Body of pancreas (tissue), 4 donors: ENCODE data around the gene ATP1A2. TPM values are rescaled to one million over a fixed set of nuclear protein-coding genes. Genes with fewer than 3 reads are reported as not detected.
A peak's percentile ranks its signal among the peaks of the same experiment; 100 is the strongest.

ENCODE experiments used
- ATAC-seq: fragments of 150-250 bp; one replicate; pipeline ENCODE4 v1.9.1; 2016
- DNase-seq, 4 donors: peaks; one replicate each; pipeline ENCODE4 v3.0.0-alpha.2; 2019
- H3K27ac ChIP-seq, 4 donors: fragments of 200-600 bp; sonication (generic); 1 replicate in 3 of 4; 2 replicates in 1 of 4; pipeline versions ENCODE4 v1.5.1 to v1.6.1; 2016 to 2019; ENCODE audit warnings: mild to moderate bottlenecking in 1 of 4, mixed read lengths in 1 of 4, moderate library complexity in 1 of 4
- H3K27me3 ChIP-seq, 2 donors: fragments of 200-600 bp; sonication (generic); one replicate each; pipeline ENCODE4 v1.6.0; 2016; ENCODE audit warnings: mild to moderate bottlenecking in 1 of 2
- H3K36me3 ChIP-seq, 2 donors: fragments of 200-600 bp; sonication (generic); replicated peaks in 1 of 2; 2 replicates each; pipeline ENCODE4 v1.5.1; 2016; ENCODE audit warnings: low read depth in 2 of 2; ENCODE audit not compliant: insufficient read depth in 1 of 2
- H3K4me1 ChIP-seq: fragments of 200-600 bp; sonication (generic); one replicate; pipeline ENCODE4 v1.6.0; 2016
- H3K4me3 ChIP-seq, 2 donors: fragments of 200-600 bp; sonication (generic); 1 replicate in 1 of 2; 2 replicates in 1 of 2; pipeline ENCODE4 v1.5.1; 2016 to 2019
- H3K9me3 ChIP-seq, 3 donors: fragments of 200-600 bp; sonication (generic); 1 replicate in 2 of 3; 2 replicates in 1 of 3; pipeline ENCODE4 v1.5.1; 2016
- CTCF ChIP-seq, 7 experiments: fragments of 450-650 bp in 4 of 7; fragments of 200-600 bp in 3 of 7; sonication (generic) in 3 of 7; IDR thresholded peaks; one replicate each; pipeline ENCODE4 v1.5.1; 2016 to 2019; ENCODE audit warnings: antibody characterized with exemption in 7 of 7
- POLR2A ChIP-seq, 3 donors: fragments of 450-650 bp; IDR thresholded peaks; one replicate each; pipeline ENCODE4 v1.6.1; 2016; ENCODE audit warnings: antibody characterized with exemption in 3 of 3, mild to moderate bottlenecking in 2 of 3
- WGBS, 2 donors: methylation state at CpG; one replicate each; pipeline ENCODE4 v1.1.5; 2017; 5-methylcytosine and 5-hydroxymethylcytosine counted together
- intact Hi-C: fragments of 100-400 bp; cut with DNase I; formaldehyde crosslinking; loops from one replicate; pipeline ENCODE4 v1.15.1; 2023
- total RNA-seq, 2 donors: library from RNA; depleted of rRNA; stranded (reverse); fragments of >200 nt; gene quantifications; one replicate each; pipeline ENCODE4 v1.1.0, GENCODE V29; 2016

ATP1A2 gene
- total RNA-seq, 2 donors from 2014 or later: 1.6 to 41.2 TPM

GRCh38 chr1:160070243-160071163 lies 45.1 kb upstream of the ATP1A2 start:
- TF ChIP-seq POLR2A (IDR thresholded peaks at IDR 0.05) (peak in 2 of 3 donors; percentile 19 to 23), CTCF (IDR thresholded peaks at IDR 0.05) (no peak)
- H3K36me3 ChIP-seq: no peaks in the 10 kb centered on the region
- ATAC-seq (peak; percentile 84), DNase-seq (peak; percentile 66 to 80 (median 74))
- peak overlapping the region; percentile 28 to 40 for H3K4me3 ChIP-seq
- WGBS, 2 donors: 2% methylated on average over 39 to 46 of the region's 46 CpGs
- H3K27ac ChIP-seq: no peak overlapping the region
- intact Hi-C loops: no loop called here
- H3K27me3 ChIP-seq: no peaks in the 10 kb centered on the region
- peaks cover 10% of the 10 kb centered on the region for H3K4me1 ChIP-seq
- H3K9me3 ChIP-seq: no peaks in the 10 kb centered on the region

- DNase-seq (no peak), ATAC-seq (no peak)
- no peak overlapping the region for H3K27ac ChIP-seq
- H3K4me3 ChIP-seq: no peak overlapping the region
- H3K9me3 ChIP-seq: no peaks in the 10 kb centered on the region
- intact Hi-C loops: no loop called here
- no peaks in the 10 kb centered on the region for H3K36me3 ChIP-seq
- peaks cover 10% of the 10 kb centered on the region for H3K4me1 ChIP-seq
- no peaks in the 10 kb centered on the region for H3K27me3 ChIP-seq
- TF ChIP-seq POLR2A (IDR thresholded peaks at IDR 0.05) (no peak), CTCF (IDR thresholded peaks at IDR 0.05) (no peak)
- 82 to 84% methylated on average over 5 of the region's 5 CpGs for WGBS, 2 donors
Measured at GRCh38 chr1:160071289-160071688, 44.3 kb upstream of the ATP1A2 start.

- TF ChIP-seq CTCF (IDR thresholded peaks at IDR 0.05): no peak
- TF ChIP-seq POLR2A (IDR thresholded peaks at IDR 0.05): no peak
- WGBS, 2 donors: 49 to 56% methylated on average over 4 of the region's 4 CpGs
Measured at GRCh38 chr1:160074865-160075264, 40.7 kb upstream of the ATP1A2 start.

GRCh38 chr1:160075836-160076235 lies 39.7 kb upstream of the ATP1A2 start:
- Histone ChIP-seq H3K27me3 (peaks cover 0 to 5% of the 10 kb centered on the region in 2 donors), H3K4me1 (peaks cover 2% of the 10 kb centered on the region), H3K9me3 (no peaks in the 10 kb centered on the region), H3K27ac (no peak overlapping the region), H3K4me3 (no peak overlapping the region), H3K36me3 (no peaks in the 10 kb centered on the region)
- WGBS, 2 donors: 39 to 46% methylated on average over 2 of the region's 2 CpGs
- intact Hi-C loops: no loop called here
- no peak for DNase-seq
- no peak for ATAC-seq
- no peak for TF ChIP-seq POLR2A (IDR thresholded peaks at IDR 0.05)
- no peak for TF ChIP-seq CTCF (IDR thresholded peaks at IDR 0.05)

More at GRCh38 chr1:160074865-160075264, 40.7 kb upstream of the ATP1A2 start:
- no peaks in the 10 kb centered on the region for H3K27me3 ChIP-seq
- no peak overlapping the region for H3K4me3 ChIP-seq
- intact Hi-C loops: no loop called here
- ATAC-seq (no peak), DNase-seq (no peak)
- H3K9me3 ChIP-seq: no peaks in the 10 kb centered on the region
- H3K4me1 ChIP-seq: peaks cover 8% of the 10 kb centered on the region
- no peaks in the 10 kb centered on the region for H3K36me3 ChIP-seq
- no peak overlapping the region for H3K27ac ChIP-seq
